ENCODE data around the gene RAB3A.

DNA sequence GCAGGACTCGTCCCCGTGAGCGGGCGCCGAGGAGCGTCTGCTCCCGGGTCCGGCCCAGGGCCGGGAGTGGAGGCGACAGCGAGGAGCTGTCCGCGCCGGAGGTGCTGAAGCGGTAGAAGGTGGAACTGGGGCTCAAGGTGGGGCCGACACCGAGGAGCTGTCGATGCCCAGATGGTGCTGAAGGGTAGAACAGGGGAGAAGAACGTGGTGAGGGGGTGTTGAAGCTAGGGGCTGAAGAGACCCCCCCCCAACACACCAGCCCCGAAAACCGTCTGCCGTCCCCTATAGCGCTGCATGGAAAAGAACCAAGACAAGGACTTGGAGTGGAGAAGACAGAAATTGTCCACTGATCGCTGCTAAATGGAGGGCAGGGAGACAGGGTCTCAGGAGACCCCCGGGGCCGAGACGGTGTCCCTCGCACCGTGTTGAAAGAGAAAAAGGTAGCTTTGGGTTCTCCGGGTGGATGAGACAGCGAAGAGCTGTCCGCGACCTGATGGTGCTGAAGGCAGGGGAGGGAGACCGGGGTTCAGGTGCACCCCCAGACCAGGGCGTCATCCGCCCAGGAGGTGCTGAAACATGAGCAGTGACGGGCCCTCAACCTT lies 29.5 kb upstream of the RAB3A start:
- TF ChIP-seq CTCF (IDR thresholded peaks at IDR 0.05) (no peak), POLR2A (IDR thresholded peaks at IDR 0.05) (no peak)
